Activated CD8-positive, alpha-beta memory T cell treated with anti-CD3 and anti-CD28 coated beads, Interleukin-2, amount 10 ng/mL, durations not matched to agents 7 days and 5 days (primary cell): ENCODE measurements around the gene GNRH2. TPM values are rescaled to one million over a fixed set of nuclear protein-coding genes. Genes with fewer than 3 reads are reported as not detected.
A peak's percentile ranks its signal among the peaks of the same experiment; 100 is the strongest.
"Not testable (repeated sequence)": the region's sequence is repeated elsewhere in the genome, so short reads cannot be mapped to it uniquely, and the experiment has no call there.

Experiments
- ATAC-seq: fragments of 150-1000 bp; cut with Tn5 transposase; one replicate; pipeline ENCODE4 v1.10.0; 2021; ENCODE audit warnings: moderate library complexity
- CTCF ChIA-PET: fragments of 350-600 bp; sonication (Branson Sonifier 250); formaldehyde crosslinking; loops from one replicate; lab custom pipeline; 2021; ENCODE audit warnings: antibody characterized with exemption; lab: Charles Lee
- DNase-seq: peaks from one replicate; pipeline ENCODE4 v3.0.0-alpha.2; 2020
- H3K27ac Mint-ChIP-seq: one replicate; pipeline ENCODE4 v1.8.0; 2021; ENCODE audit warnings: mild to moderate bottlenecking, mixed read lengths
- H3K27me3 Mint-ChIP-seq: one replicate; pipeline ENCODE4 v1.8.0; 2021; ENCODE audit warnings: mixed read lengths
- H3K36me3 Mint-ChIP-seq: one replicate; pipeline ENCODE4 v1.8.0; 2021; ENCODE audit warnings: mild to moderate bottlenecking, mixed read lengths
- H3K4me1 Mint-ChIP-seq: one replicate; pipeline ENCODE4 v1.8.0; 2021; ENCODE audit warnings: mixed read lengths
- H3K4me3 Mint-ChIP-seq: one replicate; pipeline ENCODE4 v1.8.0; 2021; ENCODE audit warnings: mild to moderate bottlenecking, moderate library complexity, mixed read lengths
- H3K9me3 Mint-ChIP-seq: one replicate; pipeline ENCODE4 v1.8.0; 2022; ENCODE audit warnings: low read depth, mixed read lengths
- total RNA-seq, 2 experiments: library from RNA; stranded (reverse); gene quantifications; one replicate each; pipeline ENCODE4 v1.2.3, GENCODE V29; 2021

The GNRH2 gene
- total RNA-seq, 2 experiments from 2014 or later: 0.55 to 0.63 TPM

- ATAC-seq (peak; percentile 95), DNase-seq (peak; percentile 91)
- Mint-ChIP-seq H3K27me3 (no peaks in the 10 kb centered on the region), H3K4me3 (peak within 1 kb of the TSS; percentile 87), H3K27ac (peak within 1 kb of the TSS; percentile 75), H3K4me1 (peaks cover 33% of the 10 kb centered on the region), H3K36me3 (peaks cover 21% of the 10 kb centered on the region), H3K9me3 (no peaks in the 10 kb centered on the region)
- CTCF ChIA-PET: interaction anchor here (0.9 to 1.5 kb wide), 3 partner anchors 7 to 181 kb away, joined by 3 to 6 read pairs (median 3); no protein-coding TSS in a partner anchor
Observed at GRCh38 chr20:3045816-3046676, 2.6 kb downstream of the GNRH2 start, which contains the start of gene MRPS26. TSS of gene MRPS26 (plus strand) at chr20:3046052. CDS start at chr20:3046069, 17 bp downstream.

GRCh38 chr20:3046677-3047462, 3.4 kb downstream of the GNRH2 start:
- Mint-ChIP-seq H3K27ac (peak overlapping the region; percentile 75), H3K36me3 (peaks cover 18% of the 10 kb centered on the region), H3K4me1 (peaks cover 37% of the 10 kb centered on the region), H3K9me3 (no peaks in the 10 kb centered on the region), H3K27me3 (no peaks in the 10 kb centered on the region), H3K4me3 (peak overlapping the region; percentile 87)
- CTCF ChIA-PET: no interaction called here
- DNase-seq (no peak), ATAC-seq (peak; percentile 3)

- no peak for DNase-seq
- Mint-ChIP-seq H3K27me3 (no peaks in the 10 kb centered on the region), H3K9me3 (no peaks in the 10 kb centered on the region), H3K4me3 (peak overlapping the region; percentile 87), H3K36me3 (peaks cover 17% of the 10 kb centered on the region), H3K27ac (no peak overlapping the region), H3K4me1 (peaks cover 37% of the 10 kb centered on the region)
- CTCF ChIA-PET: no interaction called here
- ATAC-seq: no peak
Observed at GRCh38 chr20:3047486-3048419, 4.3 kb downstream of the GNRH2 start.

DNA sequence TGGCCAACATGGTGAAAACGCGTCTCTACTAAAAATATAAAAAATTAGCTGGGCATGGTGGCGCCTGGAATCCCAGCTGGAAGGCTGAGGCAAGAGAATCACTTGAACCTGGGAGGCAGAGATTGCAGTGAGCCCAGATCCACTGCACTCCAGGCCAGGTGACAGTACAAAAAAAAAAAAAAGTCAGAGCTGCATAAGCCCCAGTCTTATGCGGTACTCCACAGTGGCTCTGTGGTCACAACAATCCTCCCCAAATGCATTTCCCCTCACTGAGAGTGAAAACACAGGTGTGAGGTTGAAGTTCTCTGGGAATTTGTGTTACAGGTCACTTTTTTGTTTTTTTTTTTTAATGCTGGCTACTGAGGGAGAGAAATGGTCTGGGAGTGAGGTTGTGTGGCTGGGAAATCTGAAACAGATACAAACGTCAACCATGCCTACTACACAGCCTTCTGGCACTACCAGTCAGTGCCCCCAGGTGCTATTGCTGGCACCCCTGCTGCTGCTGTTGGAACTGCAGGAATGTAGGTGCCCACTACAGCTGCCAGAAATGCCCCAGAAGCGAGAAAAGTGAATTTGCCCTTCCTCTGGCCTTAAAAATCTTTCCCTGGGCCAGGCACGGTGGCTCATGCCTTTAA, 8.1 kb downstream of the GNRH2 start:
- H3K27ac Mint-ChIP-seq: no peak overlapping the region
- peaks cover 31% of the 10 kb centered on the region for H3K4me1 Mint-ChIP-seq

DNA sequence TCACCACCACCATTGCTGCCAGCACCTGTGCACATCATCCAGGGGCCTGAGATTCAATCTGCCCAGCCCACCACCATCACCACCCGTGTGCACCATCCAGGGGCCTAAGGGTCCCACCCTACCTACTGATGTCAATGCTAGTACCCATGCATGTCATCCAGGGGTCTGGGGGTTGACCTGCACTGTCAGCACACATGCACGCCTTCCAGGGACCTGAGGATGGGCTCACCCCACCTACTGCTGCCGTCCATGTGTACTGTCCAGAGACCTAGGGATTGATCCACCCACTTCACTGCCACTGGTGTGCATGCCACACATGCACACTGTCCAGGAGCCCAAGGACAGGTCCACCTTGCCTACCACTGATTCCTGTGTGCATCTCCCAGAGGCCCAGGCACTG, 16.1 kb downstream of the GNRH2 start:
- DNase-seq: no peak
- H3K27me3 Mint-ChIP-seq: no peaks in the 10 kb centered on the region
- H3K27ac Mint-ChIP-seq: no peak overlapping the region
- CTCF ChIA-PET: interaction anchor here (0.7 kb wide), 1 partner anchor 56 kb away, joined by 4 read pairs; no protein-coding TSS in a partner anchor
- H3K4me3 Mint-ChIP-seq: no peak overlapping the region
- ATAC-seq: no peak
- H3K4me1 Mint-ChIP-seq: peaks cover 1% of the 10 kb centered on the region
- no peaks in the 10 kb centered on the region for H3K36me3 Mint-ChIP-seq
- H3K9me3 Mint-ChIP-seq: no peaks in the 10 kb centered on the region

More for the DNA sequence above, 8.1 kb downstream of the GNRH2 start:
- ATAC-seq (no peak), DNase-seq (no peak)
- Mint-ChIP-seq H3K36me3 (peaks cover 17% of the 10 kb centered on the region), H3K9me3 (no peaks in the 10 kb centered on the region), H3K27me3 (no peaks in the 10 kb centered on the region), H3K4me3 (no peak overlapping the region)
- CTCF ChIA-PET: interaction anchor here (0.7 kb wide), 2 partner anchors 10 to 304 kb away, joined by 3 read pairs; no protein-coding TSS in a partner anchor

- DNase-seq, H3K4me3 Mint-ChIP-seq, H3K4me1 Mint-ChIP-seq, ATAC-seq, H3K9me3 Mint-ChIP-seq, H3K27me3 Mint-ChIP-seq, H3K27ac Mint-ChIP-seq, CTCF ChIA-PET, H3K36me3 Mint-ChIP-seq: not testable (repeated sequence)
Observed at GRCh38 chr20:3064119-3064518, 20.7 kb downstream of the GNRH2 start.

GRCh38 chr20:3067139-3068014, 24.0 kb downstream of the GNRH2 start:
- H3K9me3 Mint-ChIP-seq: no peaks in the 10 kb centered on the region
- CTCF ChIA-PET: interaction anchor here (1.4 to 3.1 kb wide), 2 partner anchors 14 to 262 kb away, joined by 3 to 13 read pairs; no protein-coding TSS in a partner anchor

DNA sequence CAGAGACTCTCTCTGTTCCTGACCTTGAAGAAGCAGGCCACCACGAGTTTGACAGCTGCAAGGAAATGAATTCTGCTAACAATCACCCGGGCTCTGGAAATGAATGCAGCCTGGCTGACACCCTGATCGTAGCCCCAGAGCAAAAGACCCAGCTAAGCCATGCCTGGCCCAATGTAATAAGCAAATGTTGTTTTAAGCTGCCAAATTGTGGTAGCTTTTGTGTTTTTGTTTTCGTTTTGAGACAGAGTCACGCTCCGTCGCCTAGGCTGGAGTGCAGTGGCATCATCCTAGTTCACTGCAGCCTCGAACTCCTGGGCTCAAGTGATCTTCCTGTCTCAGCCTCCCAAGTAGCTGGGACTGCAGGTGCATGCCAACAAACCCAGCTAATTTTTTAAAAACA, 24.7 kb downstream of the GNRH2 start:
- CTCF ChIA-PET: interaction anchor here (1.4 to 3.1 kb wide), 3 partner anchors 15 to 261 kb away, joined by 3 to 13 read pairs (median 3); no protein-coding TSS in a partner anchor
- ATAC-seq: no peak
- Mint-ChIP-seq H3K4me1 (peaks cover 13% of the 10 kb centered on the region), H3K9me3 (no peaks in the 10 kb centered on the region), H3K27ac (no peak overlapping the region), H3K27me3 (peaks cover 15% of the 10 kb centered on the region), H3K36me3 (no peaks in the 10 kb centered on the region), H3K4me3 (no peak overlapping the region)
- no peak for DNase-seq

More at GRCh38 chr20:3067139-3068014, 24.0 kb downstream of the GNRH2 start:
- Mint-ChIP-seq H3K4me3 (no peak overlapping the region), H3K27me3 (peaks cover 12% of the 10 kb centered on the region), H3K4me1 (peaks cover 11% of the 10 kb centered on the region), H3K27ac (no peak overlapping the region), H3K36me3 (no peaks in the 10 kb centered on the region)
- DNase-seq: no peak
- no peak for ATAC-seq

DNA sequence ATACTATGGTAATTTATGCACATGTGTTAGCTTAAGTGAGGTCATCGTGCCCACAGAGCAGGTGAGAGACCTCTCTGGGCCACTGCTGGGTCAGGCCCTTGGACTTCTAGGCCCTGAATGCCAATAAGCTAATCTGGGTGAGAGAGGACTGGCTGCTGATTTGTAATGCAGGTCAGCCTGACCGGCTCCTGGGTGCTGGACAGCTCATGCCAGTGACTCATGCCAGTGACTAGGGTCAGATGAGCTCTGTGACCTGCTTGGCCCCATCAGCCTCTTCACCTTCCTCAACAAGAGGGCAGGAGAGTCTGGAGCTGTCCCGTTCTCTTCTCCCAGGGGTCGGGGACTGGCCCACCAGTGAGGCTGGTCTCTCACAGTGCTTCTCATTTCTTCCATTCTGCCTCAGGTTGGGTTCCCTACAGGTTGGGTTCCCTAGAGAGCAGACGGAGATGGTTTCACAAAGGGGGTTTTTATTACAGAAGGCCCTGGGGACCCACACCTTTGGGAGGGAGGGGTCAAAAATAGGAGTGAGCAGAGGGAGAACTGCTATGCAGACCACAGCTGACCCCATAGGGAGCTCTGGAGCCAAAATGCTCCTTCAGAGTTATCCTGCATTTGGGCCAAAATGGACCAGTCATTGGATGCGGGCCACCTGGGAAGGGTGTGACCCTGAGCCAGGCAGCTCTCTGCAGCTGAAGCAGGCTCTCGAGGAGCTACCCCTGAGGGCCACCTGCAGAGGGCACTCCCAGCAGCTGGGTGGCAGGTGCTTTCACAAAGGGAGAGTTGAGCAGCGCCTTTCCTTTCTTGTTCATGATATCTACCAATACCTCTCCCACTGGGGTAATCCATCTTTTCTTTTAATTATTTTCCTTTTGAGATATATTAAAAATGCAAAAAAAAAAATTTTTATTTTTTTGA, 25.8 kb downstream of the GNRH2 start:
- ATAC-seq: no peak
- Mint-ChIP-seq H3K27ac (no peak overlapping the region), H3K4me1 (peaks cover 13% of the 10 kb centered on the region), H3K27me3 (peaks cover 18% of the 10 kb centered on the region), H3K36me3 (no peaks in the 10 kb centered on the region), H3K4me3 (no peak overlapping the region), H3K9me3 (no peaks in the 10 kb centered on the region)
- CTCF ChIA-PET: interaction anchor here (1.1 to 3.1 kb wide), 3 partner anchors 16 to 63 kb away, joined by 3 to 13 read pairs (median 3); no protein-coding TSS in a partner anchor
- peak; percentile 59 for DNase-seq

- H3K4me1 Mint-ChIP-seq: peaks cover 13% of the 10 kb centered on the region
- no peaks in the 10 kb centered on the region for H3K9me3 Mint-ChIP-seq
- peak overlapping the region; percentile 39 for H3K4me3 Mint-ChIP-seq
- peaks cover 23% of the 10 kb centered on the region for H3K27me3 Mint-ChIP-seq
- CTCF ChIA-PET: interaction anchor here (0.8 to 3.1 kb wide), 3 partner anchors 17 to 87 kb away, joined by 3 to 13 read pairs (median 5); no protein-coding TSS in a partner anchor
- H3K27ac Mint-ChIP-seq: no peak overlapping the region
- ATAC-seq: no peak
- no peaks in the 10 kb centered on the region for H3K36me3 Mint-ChIP-seq
- DNase-seq: no peak
Observed at GRCh38 chr20:3070725-3071124, 27.3 kb downstream of the GNRH2 start.
